KOPT-K1 (cell line): Measurements from ENCODE around the gene ITLN1.
"Not testable (repeated sequence)": the region's sequence is repeated elsewhere in the genome, so short reads cannot be mapped to it uniquely, and the experiment has no call there.

Experiments used
- H3K27ac ChIP-seq: fragments of 200-600 bp; sonication (generic); 2 replicates; pipeline ENCODE4 v1.5.1; 2016; ENCODE audit warnings: antibody characterized with exemption, mild to moderate bottlenecking, low read depth, low read length; ENCODE audit not compliant: poor library complexity, severe bottlenecking
- H3K36me3 ChIP-seq: fragments of 200-600 bp; sonication (generic); 2 replicates; pipeline ENCODE4 v1.5.1; 2017; ENCODE audit warnings: antibody characterized with exemption, mild to moderate bottlenecking, low read length, moderate library complexity; ENCODE audit not compliant: insufficient read depth
- H3K9me3 ChIP-seq: fragments of 200-600 bp; sonication (generic); 2 replicates; pipeline ENCODE4 v1.5.1; 2017; ENCODE audit warnings: antibody characterized with exemption, low read length, mild to moderate bottlenecking; ENCODE audit not compliant: insufficient read depth, poor library complexity, severe bottlenecking

ITLN1 gene

DNA sequence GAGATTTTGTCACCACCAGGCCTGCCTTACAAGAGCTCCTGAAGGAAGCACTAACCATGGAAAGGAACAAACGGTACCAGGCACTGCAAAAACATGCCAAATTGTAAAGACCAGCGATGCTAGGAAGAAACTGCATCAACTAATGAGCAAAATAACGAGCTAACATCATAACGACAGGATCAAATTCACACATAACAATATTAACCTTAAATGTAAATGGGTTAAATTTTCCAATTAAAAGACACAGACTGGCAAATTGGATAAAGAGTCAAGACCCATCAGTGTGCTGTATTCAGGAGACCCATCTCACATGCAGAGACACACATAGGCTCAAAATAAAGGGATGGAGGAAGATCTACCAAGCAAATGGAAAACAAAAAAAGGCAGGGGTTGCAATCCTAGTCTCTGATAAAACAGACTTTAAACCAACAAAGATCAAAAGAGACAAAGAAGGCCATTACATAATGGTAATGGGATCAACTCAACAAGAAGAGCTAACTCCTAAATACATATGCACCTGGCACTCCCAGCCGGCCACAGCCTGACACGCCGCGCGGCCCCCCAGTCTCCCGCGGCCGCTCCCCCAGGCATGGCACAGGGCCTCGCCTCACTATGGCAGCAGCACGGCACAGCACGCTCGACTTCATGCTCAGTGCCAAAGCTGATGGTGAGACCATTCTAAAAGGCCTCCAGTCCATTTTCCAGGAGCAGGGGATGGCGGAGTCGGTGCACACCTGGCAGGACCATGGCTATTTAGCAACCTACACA, 9.6 kb upstream of the ITLN1 start:
- H3K27ac ChIP-seq, H3K36me3 ChIP-seq, H3K9me3 ChIP-seq: not testable (repeated sequence)

DNA sequence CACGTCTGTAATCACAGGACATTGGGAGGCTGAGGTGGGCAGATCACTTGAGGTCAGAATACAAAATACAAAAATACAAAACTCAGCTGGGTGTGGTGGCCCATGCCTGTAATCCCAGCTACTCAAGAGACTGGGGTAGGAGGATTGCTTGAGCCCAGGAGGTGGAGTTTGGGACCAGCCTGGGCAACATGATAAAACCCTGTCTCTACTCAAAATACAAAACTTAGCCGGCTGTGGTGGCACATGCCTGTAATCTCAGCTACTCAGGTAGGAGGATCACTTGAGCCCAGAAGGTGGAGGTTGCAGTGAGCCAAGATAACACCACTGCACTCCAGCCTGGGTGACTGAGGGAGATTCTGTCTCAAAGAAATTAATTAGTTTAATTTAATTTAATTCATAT, 6.5 kb upstream of the ITLN1 start:
- Histone ChIP-seq H3K36me3 (no peaks in the 10 kb centered on the region), H3K9me3 (peaks cover 6% of the 10 kb centered on the region), H3K27ac (no peak overlapping the region)

DNA sequence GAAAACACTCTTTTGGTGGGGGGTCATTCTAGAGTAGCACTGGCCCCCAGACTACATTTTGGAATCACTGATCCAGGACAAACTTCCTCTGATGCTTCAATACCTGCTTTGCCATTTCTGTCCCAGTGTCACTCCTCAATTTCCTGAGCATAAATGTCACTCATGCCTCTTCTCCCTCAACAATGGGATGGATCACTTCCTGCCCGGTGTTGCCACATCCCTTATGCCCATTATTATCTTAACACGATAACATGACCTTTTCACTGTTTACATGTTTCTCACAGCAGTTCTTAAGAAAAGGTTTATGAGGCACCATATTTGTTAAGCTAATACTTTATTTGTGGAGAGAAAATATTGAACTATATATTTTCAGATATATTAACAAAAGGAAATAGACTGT, 3.9 kb upstream of the ITLN1 start:
- no peaks in the 10 kb centered on the region for H3K36me3 ChIP-seq
- H3K9me3 ChIP-seq = peaks cover 1% of the 10 kb centered on the region
- no peak overlapping the region for H3K27ac ChIP-seq

DNA sequence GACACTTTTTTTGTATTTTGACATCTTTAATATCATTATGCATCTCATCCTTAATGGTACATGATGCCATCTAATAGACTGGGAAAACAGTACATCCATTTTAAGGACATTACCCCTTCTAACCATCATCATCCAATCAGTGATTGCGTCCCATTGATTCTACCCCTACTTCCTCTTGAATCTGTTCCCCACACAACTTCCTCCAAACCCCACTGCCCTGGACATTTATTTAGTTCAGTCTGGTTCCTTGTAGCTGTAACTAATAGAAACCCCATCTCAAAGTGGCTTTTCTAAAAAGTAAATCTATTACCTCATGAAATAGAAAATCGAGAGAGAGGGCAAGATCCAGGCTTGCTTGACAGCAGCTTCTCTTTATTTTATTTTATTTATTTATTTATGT, 2.1 kb upstream of the ITLN1 start:
- Histone ChIP-seq H3K9me3 (no peaks in the 10 kb centered on the region), H3K27ac (no peak overlapping the region), H3K36me3 (no peaks in the 10 kb centered on the region)

DNA sequence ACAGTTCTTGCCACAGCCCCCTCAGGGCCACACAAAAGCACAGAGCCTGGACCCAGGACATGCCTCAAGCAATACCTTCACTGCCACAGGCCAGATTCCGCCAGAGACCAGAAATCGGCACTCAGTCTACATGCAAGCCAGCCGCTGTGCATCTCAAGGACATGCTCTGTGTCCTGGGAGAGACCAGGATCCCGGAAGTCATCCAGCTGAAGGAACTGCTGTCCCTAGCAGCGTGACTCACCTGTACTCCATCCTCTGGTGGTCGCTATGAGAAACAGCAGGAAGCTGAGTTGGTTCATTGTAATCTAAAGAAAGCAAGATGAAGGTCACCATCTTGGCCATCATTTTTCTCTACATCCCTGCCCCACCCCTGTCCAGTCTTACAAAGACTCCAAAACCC, 401 bp downstream of the ITLN1 start:
- Histone ChIP-seq H3K36me3 (no peaks in the 10 kb centered on the region), H3K27ac (no peak overlapping the region), H3K9me3 (no peaks in the 10 kb centered on the region)

DNA sequence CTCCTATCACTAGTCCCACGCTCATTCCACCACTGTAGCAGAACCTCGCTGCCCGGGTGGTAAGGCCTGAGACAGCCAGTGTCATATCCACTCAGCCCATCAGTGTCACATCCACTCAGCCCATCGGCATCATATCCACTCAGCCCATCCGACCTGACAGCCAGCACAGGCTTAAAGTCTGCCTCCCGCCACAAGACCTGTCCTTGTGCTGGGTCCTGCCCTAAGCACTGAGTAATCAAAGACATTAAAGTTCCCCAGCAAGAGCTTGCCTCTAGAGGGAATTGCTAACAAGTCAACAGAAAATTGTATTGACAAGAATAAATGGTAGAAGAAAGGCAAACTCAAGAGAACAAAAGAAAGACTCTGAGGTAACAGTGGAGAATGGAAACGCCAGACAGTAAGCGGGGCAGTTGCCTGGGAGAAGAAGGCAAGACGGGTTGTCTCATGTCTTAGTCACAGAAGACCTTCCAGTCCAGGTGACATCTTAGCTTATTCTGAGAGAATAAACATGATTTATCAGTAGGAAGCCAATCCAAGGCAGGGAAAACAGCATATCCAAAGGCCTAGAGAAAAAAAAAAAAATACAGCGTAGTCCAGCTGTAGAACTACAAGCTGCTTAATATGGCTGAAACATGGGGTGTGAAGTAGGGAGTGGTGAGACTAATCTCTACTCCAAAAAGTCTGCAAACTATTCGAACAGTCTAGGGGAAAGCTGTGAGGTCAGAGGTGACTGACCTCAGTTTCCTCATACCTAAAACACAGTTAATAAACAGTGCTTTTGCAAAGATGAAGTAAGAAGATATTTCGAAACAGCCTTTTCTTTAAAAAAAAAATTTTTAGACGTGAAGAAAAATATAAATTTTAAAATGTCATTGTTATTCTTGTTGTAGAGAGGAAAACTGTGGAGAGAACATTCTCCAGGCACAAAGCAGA, 1.1 kb downstream of the ITLN1 start:
- Histone ChIP-seq H3K36me3 (no peaks in the 10 kb centered on the region), H3K27ac (no peak overlapping the region), H3K9me3 (no peaks in the 10 kb centered on the region)

DNA sequence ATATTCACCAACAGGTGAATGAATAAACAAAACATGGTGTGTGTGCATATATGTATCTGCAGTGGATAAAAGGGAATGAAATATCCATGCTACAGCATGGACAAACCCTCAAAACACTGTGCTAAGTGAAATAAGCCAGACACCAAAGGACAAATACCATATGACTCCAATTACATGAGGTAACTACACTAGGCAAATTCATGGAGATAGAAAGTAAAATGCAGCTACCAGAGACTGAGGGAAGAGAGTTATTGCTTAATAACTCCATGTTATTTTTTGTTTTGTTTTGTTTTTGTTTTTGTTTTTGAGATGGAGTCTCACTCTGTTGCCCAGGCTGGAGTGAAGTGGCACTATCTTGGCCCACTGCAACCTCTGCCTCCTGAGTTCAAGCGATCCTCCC, 2.4 kb downstream of the ITLN1 start:
- no peaks in the 10 kb centered on the region for H3K36me3 ChIP-seq
- H3K9me3 ChIP-seq = no peaks in the 10 kb centered on the region
- no peak overlapping the region for H3K27ac ChIP-seq

DNA sequence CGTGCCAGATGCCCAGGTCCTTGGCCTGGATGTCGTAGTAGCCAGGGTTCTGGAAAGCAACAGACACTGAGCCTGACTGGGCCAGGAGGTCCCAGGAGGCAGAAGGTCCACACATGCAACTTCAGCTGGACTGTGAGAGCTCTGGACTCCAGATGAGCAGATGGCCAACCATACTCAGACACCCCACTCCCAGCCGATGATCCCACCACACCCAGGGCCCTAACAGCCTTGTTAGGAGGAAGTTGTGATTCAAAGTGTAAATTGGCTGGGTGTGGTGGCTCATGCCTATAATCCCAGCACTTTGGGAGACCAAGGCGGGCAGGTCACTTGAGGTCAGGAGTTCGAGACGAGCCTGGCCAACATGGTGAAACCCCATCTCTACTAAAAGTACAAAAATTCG, 3.7 kb downstream of the ITLN1 start:
- not testable (repeated sequence) for H3K9me3 ChIP-seq, H3K36me3 ChIP-seq, H3K27ac ChIP-seq

DNA sequence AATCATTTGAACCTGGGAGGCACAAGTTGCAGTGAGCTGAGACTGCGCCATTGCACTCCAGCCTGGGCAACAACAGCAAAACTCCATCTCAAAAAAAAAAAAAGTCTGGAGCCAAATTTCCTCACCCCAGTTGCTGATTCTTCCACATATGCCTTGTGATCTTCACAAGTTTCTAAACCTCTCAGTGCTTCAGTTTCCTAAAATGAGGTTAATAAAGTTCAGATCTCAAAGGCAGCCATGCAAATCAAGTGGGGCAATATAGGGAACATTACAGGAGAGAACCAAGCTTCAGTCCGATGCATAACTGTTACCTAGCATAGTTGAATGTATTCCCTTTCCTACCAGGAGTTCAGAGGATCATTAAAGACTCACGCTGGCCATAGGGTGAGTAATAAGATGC, 4.8 kb downstream of the ITLN1 start:
- no peaks in the 10 kb centered on the region for H3K36me3 ChIP-seq
- no peaks in the 10 kb centered on the region for H3K9me3 ChIP-seq
- H3K27ac ChIP-seq = no peak overlapping the region

DNA sequence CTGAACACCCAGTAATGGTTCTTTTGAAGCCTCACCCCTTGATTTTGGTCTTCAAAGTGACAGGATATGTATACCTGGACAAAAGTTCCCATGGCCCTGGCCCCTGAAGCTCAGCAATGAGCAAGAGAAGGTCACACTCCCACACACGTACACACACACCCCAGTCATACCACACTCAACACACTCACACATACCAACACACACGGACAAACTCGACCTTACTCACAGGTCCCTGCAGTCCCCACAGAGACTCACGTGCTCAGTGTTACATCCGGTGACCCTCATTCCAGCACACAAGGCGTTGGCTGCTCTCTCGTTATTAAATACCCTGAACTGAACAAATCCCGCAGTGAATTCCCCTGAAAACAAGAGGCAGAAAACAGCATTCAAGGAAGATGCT, 5.9 kb downstream of the ITLN1 start:
- H3K9me3 ChIP-seq = no peaks in the 10 kb centered on the region
- H3K27ac ChIP-seq = no peak overlapping the region
- H3K36me3 ChIP-seq = no peaks in the 10 kb centered on the region

DNA sequence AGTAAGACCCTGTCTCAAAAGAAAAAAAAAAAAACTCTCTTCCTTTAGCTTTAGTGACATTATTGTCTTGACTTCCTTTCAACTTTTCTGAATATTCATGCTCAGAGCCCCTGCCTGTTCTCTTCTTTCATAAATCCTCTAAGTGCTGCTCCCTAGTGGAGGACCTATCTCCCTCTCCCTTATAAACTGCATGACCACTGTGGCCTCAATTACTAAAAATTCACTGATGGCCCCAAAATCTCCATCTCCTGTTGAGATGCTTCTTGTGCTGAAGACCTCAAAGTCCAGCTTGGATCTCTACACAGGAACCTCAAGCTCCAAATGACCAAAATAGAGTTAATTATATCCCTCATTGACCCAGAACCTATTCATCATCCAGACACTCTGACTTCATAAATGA, 7.8 kb downstream of the ITLN1 start:
- Histone ChIP-seq H3K36me3 (no peaks in the 10 kb centered on the region), H3K27ac (peak overlapping the region; percentile 15), H3K9me3 (no peaks in the 10 kb centered on the region)

DNA sequence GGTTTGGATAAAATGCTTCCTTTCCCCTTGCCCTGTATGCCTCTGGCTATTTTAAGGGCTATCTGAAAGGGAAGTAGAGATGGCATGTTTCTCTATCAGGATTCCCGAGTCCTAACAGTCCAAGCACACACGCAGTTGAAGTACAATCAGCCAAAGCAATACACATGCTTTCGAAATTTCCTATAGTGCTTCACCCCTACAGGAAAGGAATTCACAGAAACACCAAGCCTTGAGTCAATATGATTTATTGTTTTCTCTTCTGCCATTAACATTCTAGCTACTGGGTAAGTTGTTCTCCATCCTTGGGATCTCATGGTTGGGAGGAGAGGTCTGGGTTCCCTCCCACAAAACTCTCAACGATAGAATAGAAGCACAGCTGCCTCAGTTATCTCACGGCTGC, 8.7 kb downstream of the ITLN1 start:
- H3K27ac ChIP-seq = no peak overlapping the region
- no peaks in the 10 kb centered on the region for H3K36me3 ChIP-seq
- no peaks in the 10 kb centered on the region for H3K9me3 ChIP-seq

DNA sequence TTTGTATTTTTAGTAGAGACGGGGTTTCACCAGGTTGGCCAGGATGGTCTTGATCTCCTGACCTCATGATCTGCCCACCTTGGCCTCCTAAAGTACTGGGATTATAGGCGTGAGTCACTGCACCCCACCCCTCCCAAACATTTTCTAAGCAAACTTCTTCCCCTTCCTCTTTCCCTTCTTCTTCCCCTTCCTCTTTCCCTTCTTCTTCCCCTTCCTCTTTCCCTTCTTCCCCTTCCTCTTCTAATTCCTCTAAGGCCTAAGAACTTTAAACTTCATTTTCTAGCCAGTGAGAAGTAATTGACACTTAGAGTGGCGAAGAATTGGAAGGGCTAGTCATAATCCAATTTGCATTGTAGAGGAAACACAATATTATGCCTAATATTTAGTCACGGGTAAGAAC, 9.4 kb downstream of the ITLN1 start:
- H3K9me3 ChIP-seq = not testable (repeated sequence)

DNA sequence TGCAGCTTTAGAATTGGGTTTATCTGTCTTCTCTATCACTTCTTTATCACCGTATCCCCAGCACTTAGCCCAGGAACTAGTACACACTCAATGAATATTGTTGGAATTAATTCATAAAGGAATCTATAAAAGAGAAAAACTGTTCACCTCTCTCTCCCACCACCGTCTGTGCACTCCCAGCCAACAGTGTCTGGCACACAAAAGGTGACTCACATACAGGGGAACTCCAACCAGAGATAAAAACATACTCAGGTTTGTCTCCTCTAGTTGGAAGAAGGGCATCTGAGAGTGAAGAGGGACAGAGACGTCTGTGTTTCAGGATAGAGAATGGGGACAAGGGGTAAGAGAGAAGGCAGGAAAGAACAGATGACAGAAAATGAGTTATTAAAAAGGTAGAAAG, 10.0 kb downstream of the ITLN1 start:
- no peaks in the 10 kb centered on the region for H3K9me3 ChIP-seq
- no peak overlapping the region for H3K27ac ChIP-seq
- H3K36me3 ChIP-seq = no peaks in the 10 kb centered on the region

More for the DNA sequence above, 9.4 kb downstream of the ITLN1 start:
- not testable (repeated sequence) for H3K27ac ChIP-seq, H3K36me3 ChIP-seq

DNA sequence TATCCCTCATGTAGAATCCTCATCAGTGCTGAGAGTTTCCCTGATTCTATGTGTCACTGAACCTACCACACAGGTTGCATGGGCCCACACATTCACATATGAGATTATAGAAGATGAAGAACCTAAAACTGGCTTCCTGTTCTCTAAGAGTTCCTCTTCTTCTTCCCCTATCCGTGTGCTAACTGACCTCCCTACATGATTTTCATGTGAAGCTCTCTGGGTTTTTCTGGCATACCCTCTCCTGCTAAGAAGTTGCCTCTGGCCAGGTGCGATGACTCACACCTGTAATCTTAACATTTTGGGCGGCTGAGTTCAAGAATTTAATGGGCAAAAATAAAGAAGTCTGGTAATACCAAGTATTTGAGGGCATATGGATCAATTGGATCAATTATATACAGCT, 16.8 kb downstream of the ITLN1 start:
- Histone ChIP-seq H3K9me3 (no peaks in the 10 kb centered on the region), H3K27ac (no peak overlapping the region), H3K36me3 (no peaks in the 10 kb centered on the region)

DNA sequence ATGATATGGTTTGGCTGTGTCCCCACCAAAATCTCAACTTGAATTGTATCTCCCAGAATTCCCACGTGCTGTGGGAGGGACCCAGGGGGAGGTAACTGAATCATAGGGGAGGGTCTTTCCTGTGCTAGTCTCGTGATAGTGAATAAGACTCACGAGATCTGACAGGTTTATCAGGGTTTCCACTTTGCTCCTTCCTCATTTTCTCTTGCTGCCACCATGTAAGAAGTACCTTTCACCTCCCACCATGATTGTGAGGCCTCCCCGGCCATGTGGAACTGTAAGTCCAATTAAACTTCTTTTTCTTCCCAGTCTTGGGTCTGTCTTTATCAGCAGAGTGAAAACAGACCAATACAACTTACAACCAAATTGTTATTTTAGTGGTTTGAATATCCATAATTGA, 17.3 kb downstream of the ITLN1 start:
- not testable (repeated sequence) for H3K9me3 ChIP-seq, H3K27ac ChIP-seq, H3K36me3 ChIP-seq
